PFSK-1 (cell line): ENCODE results near the gene TSPAN13.

ENCODE experiments used
- FOXP2 ChIP-seq: optimal IDR thresholded peaks from 2 replicates; pipeline ENCODE3; 2011; ENCODE audit warnings: borderline replicate concordance, control low read depth, inconsistent platforms; ENCODE audit not compliant: insufficient read depth; ENCODE audit errors: extremely low read length, extremely low read depth
- POLR2AphosphoS5 ChIP-seq: IDR thresholded peaks from 2 replicates; pipeline ENCODE4 v1.6.1; 2012; ENCODE audit warnings: low read depth, mild to moderate bottlenecking, control low read depth, low read length, moderate library complexity
- REST ChIP-seq, 2 experiments: IDR thresholded peaks; 2 replicates each; pipeline versions ENCODE4 v1.6.1 to v1.8.0; 2011 to 2012; ENCODE audit warnings: low read depth in 2 of 2, low read length in 2 of 2, control low read depth in 1 of 2, inconsistent platforms in 1 of 2, mild to moderate bottlenecking in 1 of 2, moderate library complexity in 1 of 2; ENCODE audit not compliant: insufficient read depth in 1 of 2
- TAF1 ChIP-seq: IDR thresholded peaks from 2 replicates; pipeline ENCODE4 v1.6.1; 2012; ENCODE audit warnings: low read length, control low read depth, borderline replicate concordance; ENCODE audit not compliant: insufficient read depth

DNA sequence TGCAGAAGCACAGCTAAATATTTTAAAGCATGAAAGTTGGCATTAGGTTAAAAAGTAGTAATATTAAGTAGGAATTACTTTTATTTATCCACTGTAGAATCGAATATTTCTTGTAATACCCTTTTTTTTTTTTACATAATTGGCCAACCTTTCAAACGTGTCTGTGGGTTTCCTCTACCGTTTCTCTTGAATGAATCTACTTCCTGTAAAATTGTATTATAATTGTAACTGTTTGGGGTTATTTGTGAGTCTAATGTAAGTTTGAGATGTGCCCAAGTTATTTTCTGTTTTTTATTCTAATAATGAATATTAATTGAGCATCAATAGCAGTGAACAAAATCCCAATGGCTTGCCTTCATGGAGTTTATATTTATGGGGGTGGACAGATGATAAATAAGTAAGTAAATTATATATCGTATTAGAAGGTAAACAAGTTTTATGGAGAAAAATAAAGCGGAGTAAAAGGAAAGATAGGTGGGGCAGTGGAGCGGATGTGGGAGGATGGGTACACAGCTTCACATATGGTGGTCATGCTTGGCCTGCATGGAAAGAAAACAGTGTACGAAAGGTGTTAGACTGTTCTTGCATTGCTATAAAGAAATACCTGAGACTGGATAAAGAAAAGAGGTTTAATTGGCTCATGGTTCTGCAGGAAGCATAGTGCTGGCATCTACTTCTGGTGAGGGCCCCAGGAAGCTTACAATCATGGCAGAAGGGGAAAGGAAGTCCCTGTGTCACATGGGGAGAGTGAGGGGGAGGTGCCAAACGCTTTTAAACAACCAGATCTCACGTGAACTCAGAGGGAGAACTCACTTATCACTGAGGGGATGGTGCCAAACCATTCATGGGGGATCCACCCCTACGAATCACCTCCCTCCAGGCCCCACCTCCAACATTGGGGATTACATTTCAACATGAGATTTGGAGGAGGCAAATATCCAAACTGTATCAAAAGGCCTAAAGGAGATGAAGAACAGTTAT is 5.4 kb downstream of the TSPAN13 start:
- TF ChIP-seq POLR2AphosphoS5 = no peak
- no peak for TF ChIP-seq REST (IDR thresholded peaks at IDR 0.05; ENCODE audit: insufficient read depth in 1 of 2, low read depth in 2 of 2, low read length in 2 of 2)
- no peak for TF ChIP-seq FOXP2
- TF ChIP-seq TAF1 = no peak
